ENCODE data around the gene SUPT3H.
A peak's percentile ranks its signal among the peaks of the same experiment; 100 is the strongest.

SUPT3H gene

DNA sequence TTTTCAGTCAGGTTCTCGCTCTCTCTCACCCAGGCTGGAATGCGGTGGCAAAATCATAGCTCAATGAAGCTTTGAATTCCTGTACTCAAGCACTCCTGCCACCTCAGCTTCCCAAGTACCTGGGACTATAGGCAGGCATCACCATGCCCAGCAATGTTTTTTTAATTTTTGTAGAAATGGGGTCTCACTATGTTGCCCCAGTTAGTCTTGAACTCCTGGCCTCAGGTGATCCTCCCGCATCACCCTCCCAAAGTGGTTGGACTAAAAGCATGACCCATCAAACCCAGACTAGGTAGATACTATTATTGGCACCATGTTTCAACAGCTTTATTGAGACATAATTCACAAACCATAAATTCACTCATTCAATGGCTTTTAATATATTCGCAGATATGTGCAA lies 122.3 kb downstream of the SUPT3H start:
- FAIRE-seq: no peak
- no peak for DNase-seq (ENCODE audit: insufficient read length, low spot score)
- TF ChIP-seq CTCF (IDR thresholded peaks at IDR 0.05; ENCODE audit: insufficient read depth, missing control alignments): no peak

DNA sequence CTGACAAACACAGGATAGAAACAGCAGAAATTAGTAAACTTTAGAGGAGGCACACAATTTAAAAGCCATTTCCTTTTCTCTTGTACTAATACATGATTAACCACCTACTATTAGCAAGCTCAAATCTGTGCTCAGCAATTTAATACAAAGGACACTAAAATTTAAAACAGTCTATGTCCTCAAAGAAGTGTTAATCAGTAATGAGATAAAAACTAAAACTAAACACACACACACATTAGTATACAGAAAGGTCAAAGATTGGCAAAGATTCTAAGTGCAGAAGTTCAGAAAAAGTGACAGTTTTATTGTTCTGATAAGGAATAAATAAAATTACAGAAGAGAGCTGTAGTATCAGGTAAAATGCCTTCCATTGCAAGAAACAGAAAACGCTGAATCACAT lies 123.5 kb downstream of the SUPT3H start:
- TF ChIP-seq CTCF (IDR thresholded peaks at IDR 0.05; ENCODE audit: insufficient read depth, missing control alignments): no peak
- no peak for FAIRE-seq
- no peak for DNase-seq (ENCODE audit: insufficient read length, low spot score)

- no peak for FAIRE-seq
- no peak for DNase-seq (ENCODE audit: insufficient read length, low spot score)
- no peak for TF ChIP-seq CTCF (IDR thresholded peaks at IDR 0.05; ENCODE audit: insufficient read depth, missing control alignments)
Observed at GRCh38 chr6:45253453-45253852, 124.3 kb downstream of the SUPT3H start.

DNA sequence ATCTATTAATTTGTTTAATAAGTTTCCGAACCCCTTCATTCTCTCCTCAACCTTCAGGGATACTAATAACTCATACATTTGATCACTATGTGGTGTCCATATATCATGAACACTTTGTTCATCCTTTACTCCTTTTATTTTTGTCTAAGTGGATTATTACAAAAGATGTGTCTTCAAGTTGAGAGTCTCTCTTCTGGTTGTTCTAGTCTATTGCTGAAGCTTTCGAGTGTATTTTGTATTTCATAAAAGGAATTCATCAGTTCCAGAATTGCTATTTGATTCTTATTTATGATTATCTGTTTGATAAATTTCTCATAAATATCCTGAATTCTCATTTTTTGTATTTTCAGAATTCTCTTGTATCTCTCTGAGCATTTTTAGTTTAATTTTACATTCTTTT lies 146.1 kb downstream of the SUPT3H start:
- no peak for TF ChIP-seq CTCF (IDR thresholded peaks at IDR 0.05; ENCODE audit: insufficient read depth, missing control alignments)
- FAIRE-seq (no peak), DNase-seq (ENCODE audit: insufficient read length, low spot score) (no peak)

DNA sequence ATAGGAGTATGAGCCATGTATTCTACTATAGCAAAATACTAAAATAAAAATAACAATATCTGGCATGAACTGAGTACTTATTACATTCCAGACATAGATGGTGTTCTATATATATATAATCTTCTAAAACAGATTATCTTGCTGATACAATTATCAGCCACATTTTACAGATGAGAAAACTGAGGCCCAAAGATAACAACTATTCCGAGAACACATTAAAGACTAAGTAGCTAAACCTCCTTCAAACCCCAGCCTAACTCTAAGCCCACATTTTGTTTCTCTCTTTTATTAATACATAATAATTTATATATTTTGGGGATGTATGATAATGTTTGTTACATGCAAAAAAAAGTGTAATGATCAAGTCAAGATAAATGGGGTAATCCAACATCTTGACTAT lies 148.3 kb downstream of the SUPT3H start:
- DNase-seq (ENCODE audit: insufficient read length, low spot score): no peak
- no peak for TF ChIP-seq CTCF (IDR thresholded peaks at IDR 0.05; ENCODE audit: insufficient read depth, missing control alignments)
- no peak for FAIRE-seq

- DNase-seq (ENCODE audit: insufficient read length, low spot score) (no peak), FAIRE-seq (no peak)
- no peak for TF ChIP-seq CTCF (IDR thresholded peaks at IDR 0.05; ENCODE audit: insufficient read depth, missing control alignments)
Observed at GRCh38 chr6:45226081-45226480, 151.7 kb downstream of the SUPT3H start.

DNA sequence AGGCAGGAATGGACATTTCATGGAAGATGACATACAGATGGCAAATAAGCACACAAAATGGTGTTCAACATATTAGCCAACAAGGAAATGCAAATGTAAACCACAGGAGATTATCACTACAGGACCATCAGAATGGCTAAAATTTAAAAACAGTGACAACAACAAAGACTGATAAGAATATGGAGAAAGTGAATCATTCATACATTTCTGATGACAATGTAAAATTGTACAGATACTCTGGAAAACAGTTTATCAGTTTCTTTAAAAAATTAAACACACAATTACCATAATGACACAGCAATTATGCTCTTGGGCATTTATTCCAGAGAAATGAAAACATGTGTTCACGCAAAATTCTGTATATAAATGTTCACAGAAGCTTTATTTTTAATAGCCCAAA lies 155.4 kb downstream of the SUPT3H start:
- peak; percentile 44 for FAIRE-seq
- no peak for TF ChIP-seq CTCF (IDR thresholded peaks at IDR 0.05; ENCODE audit: insufficient read depth, missing control alignments)

More for the DNA sequence above, 155.4 kb downstream of the SUPT3H start:
- no peak for DNase-seq (ENCODE audit: insufficient read length, low spot score)
